Stimulated activated CD4-positive, alpha-beta T cell treated with anti-CD3 and anti-CD28 coated beads, Interleukin-15, amount 100 ng/mL, for 1 hour (primary cell): ENCODE data around the gene CASP6.

Source experiments
- DNase-seq, 2 donors: peaks; one replicate each; pipeline ENCODE4 v3.0.0-alpha.2; 2020; ENCODE audit warnings: low read depth in 1 of 2, low spot score in 1 of 2

The CASP6 gene

GRCh38 chr4:109702950-109703663 is at the start of gene CASP6:
Gene CASP6 (minus strand): TSS chr4:109703445. CDS start chr4:109703395, 50 bp downstream.
- DNase-seq: peak; percentile 48 to 56

GRCh38 chr4:109752525-109752924 is 49.3 kb upstream of the CASP6 start:
- no peak for DNase-seq

- no peak for DNase-seq
These were observed 48.6 kb upstream of the CASP6 start for GRCh38 chr4:109751852-109752251.

- no peak for DNase-seq
These were observed 47.5 kb upstream of the CASP6 start for GRCh38 chr4:109750652-109751244.

GRCh38 chr4:109749388-109750082 is 46.3 kb upstream of the CASP6 start:
- no peak for DNase-seq

- DNase-seq: no peak
These were observed 44.9 kb upstream of the CASP6 start for GRCh38 chr4:109748114-109748513.

- DNase-seq: no peak
These were observed 43.5 kb upstream of the CASP6 start for GRCh38 chr4:109746728-109747127.

GRCh38 chr4:109745830-109746229 is 42.6 kb upstream of the CASP6 start:
- DNase-seq: no peak

- DNase-seq: no peak
These were observed 36.3 kb upstream of the CASP6 start for GRCh38 chr4:109739547-109739946.

- no peak for DNase-seq
These were observed 35.0 kb upstream of the CASP6 start for GRCh38 chr4:109738104-109738872.

- DNase-seq: no peak
These were observed 32.5 kb upstream of the CASP6 start for GRCh38 chr4:109735566-109736365.

GRCh38 chr4:109733728-109734127 is 30.5 kb upstream of the CASP6 start:
- DNase-seq: no peak

- no peak for DNase-seq
These were observed 27.6 kb upstream of the CASP6 start for GRCh38 chr4:109730619-109731545.

- peak; percentile 66 to 67 for DNase-seq
These were observed 26.7 kb upstream of the CASP6 start, which contains the start of gene PLA2G12A for GRCh38 chr4:109729718-109730618. Gene PLA2G12A (minus strand): TSS chr4:109730070. CDS start chr4:109729809, 261 bp downstream.

GRCh38 chr4:109729117-109729717 is 26.0 kb upstream of the CASP6 start:
- DNase-seq: no peak

- no peak for DNase-seq
These were observed 25.1 kb upstream of the CASP6 start for GRCh38 chr4:109728385-109728784.

GRCh38 chr4:109723110-109723509 is 19.9 kb upstream of the CASP6 start:
- no peak for DNase-seq

GRCh38 chr4:109722357-109722756 is 19.1 kb upstream of the CASP6 start:
- no peak for DNase-seq
